AG09309 (cell line): Measurements from ENCODE around the gene CORO1C.

Experiments
- DNase-seq: peaks from one replicate; pipeline ENCODE4 v3.0.0-alpha.2; 2010; ENCODE audit warnings: low read depth
- H3K4me3 ChIP-seq: 2 replicates; pipeline ENCODE4 v1.5.1; 2011; ENCODE audit warnings: mild to moderate bottlenecking, low read depth, low read length, moderate library complexity; ENCODE audit not compliant: control insufficient read depth
- CTCF ChIP-seq: IDR thresholded peaks from 2 replicates; pipeline ENCODE4 v1.5.1; 2011; ENCODE audit warnings: mild to moderate bottlenecking, low read depth, low read length, inconsistent platforms; ENCODE audit not compliant: insufficient read depth, control insufficient read depth; ENCODE audit errors: missing control alignments

The CORO1C gene

GRCh38 chr12:108732489-108733229 is 1.3 kb upstream of the CORO1C start:
- TF ChIP-seq CTCF = no peak
- peak overlapping the region; percentile 99 for H3K4me3 ChIP-seq
- no peak for DNase-seq

- TF ChIP-seq CTCF = no peak
- DNase-seq = peak; percentile 84
- peak overlapping the region; percentile 99 for H3K4me3 ChIP-seq
These were observed 646 bp upstream of the CORO1C start for GRCh38 chr12:108731866-108732461.

GRCh38 chr12:108730365-108731104 is 783 bp downstream of the CORO1C start:
- no peak for TF ChIP-seq CTCF
- peak overlapping the region; percentile 99 for H3K4me3 ChIP-seq
- no peak for DNase-seq

- no peak for TF ChIP-seq CTCF
- H3K4me3 ChIP-seq = peak overlapping the region; percentile 99
- no peak for DNase-seq
These were observed 1.5 kb downstream of the CORO1C start for GRCh38 chr12:108729612-108730364.

DNA sequence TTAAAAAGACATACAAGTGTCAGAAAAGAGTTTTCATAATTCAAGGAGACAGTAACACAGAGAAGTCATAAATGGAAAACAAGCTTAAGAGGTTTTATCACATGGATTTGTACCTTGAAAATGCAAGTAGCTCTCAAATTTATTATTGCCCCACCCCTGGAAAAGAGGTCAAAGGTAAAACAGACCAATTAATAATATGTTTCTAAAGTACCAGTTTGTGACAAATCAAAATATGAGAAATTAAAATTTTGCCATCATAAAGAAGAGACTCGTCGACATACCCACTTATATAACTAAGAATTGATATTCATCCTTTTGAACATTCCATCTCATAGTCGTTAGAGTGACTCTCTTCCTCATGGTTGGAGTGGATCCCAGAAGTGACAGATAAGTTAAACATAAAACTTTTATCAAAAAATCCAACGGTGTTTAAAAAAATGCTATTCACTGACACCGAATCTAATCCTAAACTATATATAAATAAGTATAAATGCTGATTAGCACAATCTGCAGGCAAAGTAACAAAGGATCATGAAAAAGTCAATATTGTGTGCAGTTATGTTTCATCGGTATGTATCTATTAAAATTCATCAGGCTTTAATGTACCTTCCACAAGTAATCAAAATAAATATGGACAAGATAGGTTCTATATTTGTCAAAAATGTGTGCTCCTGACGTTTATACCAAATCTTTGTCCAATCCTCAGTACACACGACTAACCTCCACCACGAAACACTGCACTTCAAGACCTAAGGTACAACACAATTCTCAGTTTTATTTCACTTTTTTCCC is 2.3 kb downstream of the CORO1C start:
- no peak for TF ChIP-seq CTCF
- peak overlapping the region; percentile 99 for H3K4me3 ChIP-seq
- no peak for DNase-seq
